Adrenal gland (tissue), 5 donors: ENCODE measurements around the gene RIPK1.

ENCODE experiments used
- POLR2A ChIP-seq, 2 donors: fragments of 450-650 bp; IDR thresholded peaks; one replicate each; pipeline ENCODE4 v1.6.1; 2017; ENCODE audit warnings: antibody characterized with exemption in 2 of 2, mild to moderate bottlenecking in 2 of 2, moderate library complexity in 1 of 2
- TF ChIP-seq, protein P1 (sequence below), 6 experiments: fragments of 450-650 bp in 4 of 6; fragments of 200-600 bp in 2 of 6; sonication (generic) in 1 of 6; IDR thresholded peaks; 1 replicate in 5 of 6; 2 replicates in 1 of 6; pipeline versions ENCODE4 v1.5.1 to v1.8.0; 2016 to 2021; ENCODE audit warnings: antibody characterized with exemption in 6 of 6, mild to moderate bottlenecking in 2 of 6, moderate library complexity in 1 of 6
- donor health status: DM: no; HTN: no; CAD: no.

DNA sequence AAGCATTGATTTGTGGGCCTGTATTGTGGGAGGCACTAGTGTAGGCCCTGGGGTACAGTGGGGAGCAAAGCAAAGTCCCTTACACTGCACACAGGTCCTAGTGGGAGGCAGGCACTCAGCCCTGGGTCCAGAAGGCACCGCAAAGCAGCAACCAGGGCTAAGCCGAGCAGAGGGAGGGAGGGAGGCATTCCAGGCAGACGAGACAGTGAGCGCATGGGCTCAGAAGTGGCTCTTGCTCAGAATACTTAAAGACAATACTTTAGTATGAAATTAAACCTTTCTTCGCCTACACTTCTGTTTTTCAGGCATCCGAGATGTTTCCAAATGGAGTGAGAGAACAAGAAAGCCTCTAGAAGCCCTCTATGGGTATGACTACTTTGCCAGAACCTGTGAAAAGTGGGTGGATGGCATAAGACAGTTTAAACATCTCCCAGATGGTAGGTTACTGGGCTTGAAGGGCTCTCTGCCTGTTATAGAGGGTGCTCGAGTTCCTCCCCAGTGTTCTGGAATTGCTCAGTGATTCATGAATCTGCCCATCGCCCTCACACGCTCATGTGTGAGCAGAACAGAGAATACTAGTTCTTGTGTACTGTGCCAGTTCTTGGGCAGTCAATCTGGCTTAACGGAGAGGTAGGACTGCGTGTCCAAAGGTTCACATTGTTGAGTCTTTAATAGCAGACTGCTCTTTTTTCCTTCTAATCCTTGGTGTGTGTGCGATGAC, 68.9 kb downstream of the RIPK1 start:
- TF ChIP-seq, protein P1, sequence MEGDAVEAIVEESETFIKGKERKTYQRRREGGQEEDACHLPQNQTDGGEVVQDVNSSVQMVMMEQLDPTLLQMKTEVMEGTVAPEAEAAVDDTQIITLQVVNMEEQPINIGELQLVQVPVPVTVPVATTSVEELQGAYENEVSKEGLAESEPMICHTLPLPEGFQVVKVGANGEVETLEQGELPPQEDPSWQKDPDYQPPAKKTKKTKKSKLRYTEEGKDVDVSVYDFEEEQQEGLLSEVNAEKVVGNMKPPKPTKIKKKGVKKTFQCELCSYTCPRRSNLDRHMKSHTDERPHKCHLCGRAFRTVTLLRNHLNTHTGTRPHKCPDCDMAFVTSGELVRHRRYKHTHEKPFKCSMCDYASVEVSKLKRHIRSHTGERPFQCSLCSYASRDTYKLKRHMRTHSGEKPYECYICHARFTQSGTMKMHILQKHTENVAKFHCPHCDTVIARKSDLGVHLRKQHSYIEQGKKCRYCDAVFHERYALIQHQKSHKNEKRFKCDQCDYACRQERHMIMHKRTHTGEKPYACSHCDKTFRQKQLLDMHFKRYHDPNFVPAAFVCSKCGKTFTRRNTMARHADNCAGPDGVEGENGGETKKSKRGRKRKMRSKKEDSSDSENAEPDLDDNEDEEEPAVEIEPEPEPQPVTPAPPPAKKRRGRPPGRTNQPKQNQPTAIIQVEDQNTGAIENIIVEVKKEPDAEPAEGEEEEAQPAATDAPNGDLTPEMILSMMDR (IDR thresholded peaks at IDR 0.05), result no peak
- TF ChIP-seq POLR2A (IDR thresholded peaks at IDR 0.05), result no peak
